ENCODE results near the gene DUSP8.

The DUSP8 gene

GRCh38 chr11:1558775-1559110 lies 13.3 kb downstream of the DUSP8 start:
- no peak for TF ChIP-seq CTCF (IDR thresholded peaks at IDR 0.05; ENCODE audit: borderline replicate concordance, insufficient read depth, low read depth, low read length)
- H3K4me3 ChIP-seq (ENCODE audit: low read depth, low read length): no peak overlapping the region

- H3K4me3 ChIP-seq (ENCODE audit: low read depth, low read length): no peak overlapping the region
- no peak for TF ChIP-seq CTCF (IDR thresholded peaks at IDR 0.05; ENCODE audit: borderline replicate concordance, insufficient read depth, low read depth, low read length)
These were observed 13.9 kb downstream of the DUSP8 start for GRCh38 chr11:1557904-1558774.

- H3K4me3 ChIP-seq (ENCODE audit: low read depth, low read length): no peak overlapping the region
- no peak for TF ChIP-seq CTCF (IDR thresholded peaks at IDR 0.05; ENCODE audit: borderline replicate concordance, insufficient read depth, low read depth, low read length)
These were observed 14.8 kb downstream of the DUSP8 start for GRCh38 chr11:1557051-1557884.

DNA sequence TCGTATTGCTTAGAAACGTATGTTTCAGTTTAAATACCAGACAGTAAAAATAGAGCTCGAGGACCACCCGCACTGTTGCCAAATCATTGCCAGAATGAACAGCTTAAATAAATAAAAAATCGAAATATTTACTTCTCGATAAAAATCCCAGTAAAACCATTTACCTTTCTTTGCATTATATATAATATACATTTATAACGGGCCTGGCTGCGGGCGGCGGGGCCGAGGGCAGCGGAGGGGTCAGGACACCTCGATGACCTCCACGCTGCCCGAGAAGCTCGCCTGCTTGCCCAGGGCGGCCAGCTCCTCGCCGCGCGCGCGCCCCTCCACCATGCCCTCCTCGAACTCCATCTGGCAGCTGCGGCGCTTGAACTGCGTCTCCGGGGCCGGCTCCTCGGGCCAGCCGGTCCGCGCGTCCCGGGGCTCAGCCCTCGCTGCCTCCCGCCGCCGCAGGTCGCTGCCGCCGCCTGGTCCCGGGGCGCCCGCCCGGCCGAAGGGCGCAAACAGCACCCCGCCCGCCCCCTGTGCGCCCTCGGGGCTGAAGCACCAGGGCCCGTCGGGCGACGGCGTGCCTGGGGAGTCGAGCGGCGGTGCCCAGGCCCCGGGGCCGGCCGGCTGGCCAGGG lies 15.7 kb downstream of the DUSP8 start:
- no peak for TF ChIP-seq CTCF (IDR thresholded peaks at IDR 0.05; ENCODE audit: borderline replicate concordance, insufficient read depth, low read depth, low read length)
- no peak overlapping the region for H3K4me3 ChIP-seq (ENCODE audit: low read depth, low read length)

- no peak overlapping the region for H3K4me3 ChIP-seq (ENCODE audit: low read depth, low read length)
- no peak for TF ChIP-seq CTCF (IDR thresholded peaks at IDR 0.05; ENCODE audit: borderline replicate concordance, insufficient read depth, low read depth, low read length)
These were observed 16.3 kb downstream of the DUSP8 start for GRCh38 chr11:1555713-1556153.

GRCh38 chr11:1554981-1555712 lies 16.9 kb downstream of the DUSP8 start:
- TF ChIP-seq CTCF (IDR thresholded peaks at IDR 0.05; ENCODE audit: borderline replicate concordance, insufficient read depth, low read depth, low read length): no peak
- H3K4me3 ChIP-seq (ENCODE audit: low read depth, low read length): no peak overlapping the region

All from GM12875 (cell line).